Measurements from ENCODE around the gene REV1. TPM values are rescaled to one million over a fixed set of nuclear protein-coding genes. Genes with fewer than 3 reads are reported as not detected.

Gene REV1
- total and polyA plus RNA-seq, 2 of the 8 experiments (the other 6 are each of a cell fraction or from before 2014, with no cell fraction given): 16.6 to 34.3 TPM

GRCh38 chr2:99410276-99410675, 79.5 kb downstream of the REV1 start (continued):
- TF ChIP-seq MAFK (IDR thresholded peaks at IDR 0.05; ENCODE audit: low read depth, low read length): no peak

All from H1 (cell line).